ENCODE data around the gene UBB. TPM values are rescaled to one million over a fixed set of nuclear protein-coding genes. Genes with fewer than 3 reads are reported as not detected.

The UBB gene
- total and polyA plus RNA-seq, 2 experiments from 2014 or later, result 871 to 1,692 TPM

GRCh38 chr17:16425202-16425601 lies 44.3 kb downstream of the UBB start:
- Histone ChIP-seq H3F3A (replicated peaks; ENCODE audit: low read depth) (no peaks in the 10 kb centered on the region), H3K4me1 (ENCODE audit: insufficient read depth) (no peaks in the 10 kb centered on the region), H3K4me3 (no peak overlapping the region), H3K36me3 (ENCODE audit: insufficient read depth) (no peaks in the 10 kb centered on the region), H3K27ac (ENCODE audit: low read depth) (no peak overlapping the region), H3K9me2 (ENCODE audit: insufficient read depth) (no peaks in the 10 kb centered on the region), H2AFZ (no peak overlapping the region), H3K27me3 (ENCODE audit: insufficient read depth) (no peaks in the 10 kb centered on the region), H4K20me1 (replicated peaks; ENCODE audit: insufficient read depth) (no peaks in the 10 kb centered on the region), H3K79me2 (replicated peaks; ENCODE audit: insufficient read depth) (no peaks in the 10 kb centered on the region), H3K4me2 (no peak overlapping the region)
- Mint-ChIP-seq H3K4me3 (no peak overlapping the region), H3K27ac (no peak overlapping the region), H3K27me3 (ENCODE audit: insufficient read depth, low read depth, poor library complexity) (peaks cover 2% of the 10 kb centered on the region), H3K36me3 (ENCODE audit: low read depth) (no peaks in the 10 kb centered on the region), H3K4me1 (peaks cover 4% of the 10 kb centered on the region; the same call in 1 of the 3 replicates), H3K9me3 (no peaks in the 10 kb centered on the region)
- ATAC-seq, result no peak
- no peak for TF ChIP-seq JUNB (IDR thresholded peaks at IDR 0.05; ENCODE audit: unreplicated experiment)
- TF ChIP-seq, protein P1, sequence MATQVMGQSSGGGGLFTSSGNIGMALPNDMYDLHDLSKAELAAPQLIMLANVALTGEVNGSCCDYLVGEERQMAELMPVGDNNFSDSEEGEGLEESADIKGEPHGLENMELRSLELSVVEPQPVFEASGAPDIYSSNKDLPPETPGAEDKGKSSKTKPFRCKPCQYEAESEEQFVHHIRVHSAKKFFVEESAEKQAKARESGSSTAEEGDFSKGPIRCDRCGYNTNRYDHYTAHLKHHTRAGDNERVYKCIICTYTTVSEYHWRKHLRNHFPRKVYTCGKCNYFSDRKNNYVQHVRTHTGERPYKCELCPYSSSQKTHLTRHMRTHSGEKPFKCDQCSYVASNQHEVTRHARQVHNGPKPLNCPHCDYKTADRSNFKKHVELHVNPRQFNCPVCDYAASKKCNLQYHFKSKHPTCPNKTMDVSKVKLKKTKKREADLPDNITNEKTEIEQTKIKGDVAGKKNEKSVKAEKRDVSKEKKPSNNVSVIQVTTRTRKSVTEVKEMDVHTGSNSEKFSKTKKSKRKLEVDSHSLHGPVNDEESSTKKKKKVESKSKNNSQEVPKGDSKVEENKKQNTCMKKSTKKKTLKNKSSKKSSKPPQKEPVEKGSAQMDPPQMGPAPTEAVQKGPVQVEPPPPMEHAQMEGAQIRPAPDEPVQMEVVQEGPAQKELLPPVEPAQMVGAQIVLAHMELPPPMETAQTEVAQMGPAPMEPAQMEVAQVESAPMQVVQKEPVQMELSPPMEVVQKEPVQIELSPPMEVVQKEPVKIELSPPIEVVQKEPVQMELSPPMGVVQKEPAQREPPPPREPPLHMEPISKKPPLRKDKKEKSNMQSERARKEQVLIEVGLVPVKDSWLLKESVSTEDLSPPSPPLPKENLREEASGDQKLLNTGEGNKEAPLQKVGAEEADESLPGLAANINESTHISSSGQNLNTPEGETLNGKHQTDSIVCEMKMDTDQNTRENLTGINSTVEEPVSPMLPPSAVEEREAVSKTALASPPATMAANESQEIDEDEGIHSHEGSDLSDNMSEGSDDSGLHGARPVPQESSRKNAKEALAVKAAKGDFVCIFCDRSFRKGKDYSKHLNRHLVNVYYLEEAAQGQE (IDR thresholded peaks at IDR 0.05; ENCODE audit: unreplicated experiment), result no peak
- TF ChIP-seq, protein P2, sequence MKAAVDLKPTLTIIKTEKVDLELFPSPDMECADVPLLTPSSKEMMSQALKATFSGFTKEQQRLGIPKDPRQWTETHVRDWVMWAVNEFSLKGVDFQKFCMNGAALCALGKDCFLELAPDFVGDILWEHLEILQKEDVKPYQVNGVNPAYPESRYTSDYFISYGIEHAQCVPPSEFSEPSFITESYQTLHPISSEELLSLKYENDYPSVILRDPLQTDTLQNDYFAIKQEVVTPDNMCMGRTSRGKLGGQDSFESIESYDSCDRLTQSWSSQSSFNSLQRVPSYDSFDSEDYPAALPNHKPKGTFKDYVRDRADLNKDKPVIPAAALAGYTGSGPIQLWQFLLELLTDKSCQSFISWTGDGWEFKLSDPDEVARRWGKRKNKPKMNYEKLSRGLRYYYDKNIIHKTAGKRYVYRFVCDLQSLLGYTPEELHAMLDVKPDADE (IDR thresholded peaks at IDR 0.05), result no peak
- TF ChIP-seq ZNF114 (CRISPR knock-in tag; IDR thresholded peaks at IDR 0.05), result no peak
- no peak for TF ChIP-seq STAT1 (IDR thresholded peaks at IDR 0.05; ENCODE audit: unreplicated experiment)
- TF ChIP-seq NANOG (IDR thresholded peaks at IDR 0.05; ENCODE audit: borderline replicate concordance), result no peak
- no peak for TF ChIP-seq ZNF331 (CRISPR knock-in tag; IDR thresholded peaks at IDR 0.05; ENCODE audit: low read depth)
- no peak for TF ChIP-seq EZH2 (IDR thresholded peaks at IDR 0.05; ENCODE audit: low read depth, unreplicated experiment)
- TF ChIP-seq ZNF462 (CRISPR knock-in tag; IDR thresholded peaks at IDR 0.05), result no peak
- no peak for TF ChIP-seq CTCF (conservative IDR thresholded peaks at IDR 0.05; ENCODE audit: low read depth in 2 of 2)
- no peak for TF ChIP-seq EZH2phosphoT487 (IDR thresholded peaks at IDR 0.05; ENCODE audit: unreplicated experiment)
- no peak for DNase-seq (ENCODE audit: low spot score)

All from GM23338 (cell line).